GM18517 (cell line): ENCODE data around the gene ERFL.

Experiments
- ATAC-seq: cut with Tn5 transposase; IDR thresholded peaks from one replicate; pipeline ENCODE4 v1.9.1; 2021; ENCODE audit warnings: mild to moderate bottlenecking, moderate library complexity; ENCODE audit not compliant: unreplicated experiment

Gene ERFL

DNA sequence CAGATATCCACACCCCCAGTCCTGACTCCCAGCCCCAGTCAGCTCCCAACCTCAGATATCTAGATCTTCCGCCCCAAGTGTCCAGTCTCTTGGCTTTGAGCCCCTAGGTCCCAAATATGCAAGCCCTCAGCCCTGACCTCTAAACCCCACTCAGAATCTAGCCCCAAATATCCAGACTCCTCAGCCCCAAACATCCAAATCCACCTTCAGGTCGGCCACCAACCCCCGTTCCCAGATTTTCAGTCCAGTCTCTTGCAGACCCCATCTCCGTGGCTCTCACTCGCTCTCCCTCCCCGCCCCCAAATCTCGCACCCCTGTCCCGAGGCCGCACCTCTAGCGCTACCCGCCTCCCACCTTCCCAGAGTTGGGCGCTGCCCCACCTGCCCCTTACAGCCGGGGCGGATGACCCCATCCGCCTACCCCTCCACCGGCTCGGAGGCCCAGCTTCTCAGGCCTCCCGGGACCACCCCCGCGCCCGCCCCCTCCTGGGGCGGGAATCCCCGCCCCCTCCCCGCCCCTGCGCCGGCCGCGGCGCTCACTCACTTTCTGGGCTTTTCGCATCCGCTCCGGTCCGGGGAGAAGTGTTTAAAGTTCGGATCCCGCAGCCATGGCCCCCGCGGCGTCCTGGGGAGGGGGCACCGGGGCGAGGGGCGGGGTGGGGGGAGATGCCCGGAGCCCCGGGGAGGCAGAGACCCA is 604 bp downstream of the ERFL start:
- ATAC-seq = no peak

DNA sequence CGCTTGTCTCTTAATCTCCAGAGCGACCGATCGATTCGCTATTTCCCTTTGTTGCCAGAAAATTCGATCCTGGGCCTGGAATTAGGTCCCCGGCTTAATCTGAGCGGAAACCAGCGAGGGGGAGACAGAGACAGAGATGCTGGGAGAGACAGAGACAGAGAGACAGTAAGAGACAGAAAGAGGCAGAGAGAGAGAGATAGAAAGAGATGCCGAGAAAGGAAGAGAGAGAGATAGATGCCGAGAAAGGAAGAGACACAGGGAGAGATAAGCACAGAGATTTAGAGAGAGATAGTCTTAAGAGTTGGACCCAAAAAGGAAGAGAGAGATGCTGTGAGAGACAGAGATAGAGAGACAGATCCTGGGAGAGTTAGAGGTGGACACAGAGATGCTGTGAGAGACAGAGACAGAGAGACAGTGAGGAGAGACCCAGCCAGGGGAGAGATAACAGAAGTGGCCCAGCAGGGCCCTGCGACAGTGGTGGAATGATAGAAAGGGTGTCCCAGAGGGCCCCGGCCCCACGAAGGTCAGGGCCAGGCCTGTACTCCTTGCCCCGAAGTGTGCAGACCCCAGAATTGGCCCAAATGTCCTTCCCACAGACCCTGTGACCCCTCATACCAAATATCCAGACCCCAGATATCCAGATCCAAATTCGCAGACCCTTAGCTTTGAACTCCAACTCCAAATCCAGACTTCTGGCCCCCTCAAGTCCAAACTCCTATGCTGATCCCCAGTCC is 1.3 kb downstream of the ERFL start:
- no peak for ATAC-seq

DNA sequence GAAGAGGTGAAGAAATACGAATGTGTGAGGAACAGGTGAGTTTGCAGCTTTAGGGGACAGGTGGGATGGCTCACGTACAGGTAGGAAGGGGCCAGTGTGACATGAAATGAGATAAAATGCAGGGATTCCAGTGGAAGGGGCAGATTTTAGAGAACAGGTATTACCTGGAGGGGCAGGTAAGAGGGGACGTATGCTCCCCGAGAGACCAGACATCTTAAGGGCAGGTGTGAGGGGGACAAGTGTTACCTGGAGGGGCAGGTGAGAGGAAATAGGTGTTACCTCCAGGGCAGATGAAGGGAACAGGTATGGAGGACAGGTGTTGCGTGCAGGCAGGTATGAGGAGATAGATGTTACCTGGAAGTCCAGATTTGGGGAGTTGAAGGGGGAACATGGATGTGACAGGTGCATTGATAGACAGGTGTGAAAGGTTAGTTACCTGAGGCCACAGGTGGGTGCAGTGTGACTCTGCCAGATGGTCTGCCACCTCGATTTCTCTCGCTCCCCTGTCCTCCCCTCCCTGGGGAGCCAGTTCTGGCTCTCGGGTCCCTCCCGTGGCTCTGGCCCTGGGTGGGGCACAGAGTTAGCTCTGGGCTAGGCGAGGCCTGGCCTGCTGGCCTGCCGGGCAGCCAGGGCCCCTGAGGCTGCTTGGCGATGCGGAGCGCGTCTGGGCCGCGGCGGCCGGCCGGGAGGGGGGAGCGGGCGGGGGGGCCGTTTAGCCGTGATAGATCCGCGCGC is 2.1 kb downstream of the ERFL start:
- ATAC-seq = no peak

DNA sequence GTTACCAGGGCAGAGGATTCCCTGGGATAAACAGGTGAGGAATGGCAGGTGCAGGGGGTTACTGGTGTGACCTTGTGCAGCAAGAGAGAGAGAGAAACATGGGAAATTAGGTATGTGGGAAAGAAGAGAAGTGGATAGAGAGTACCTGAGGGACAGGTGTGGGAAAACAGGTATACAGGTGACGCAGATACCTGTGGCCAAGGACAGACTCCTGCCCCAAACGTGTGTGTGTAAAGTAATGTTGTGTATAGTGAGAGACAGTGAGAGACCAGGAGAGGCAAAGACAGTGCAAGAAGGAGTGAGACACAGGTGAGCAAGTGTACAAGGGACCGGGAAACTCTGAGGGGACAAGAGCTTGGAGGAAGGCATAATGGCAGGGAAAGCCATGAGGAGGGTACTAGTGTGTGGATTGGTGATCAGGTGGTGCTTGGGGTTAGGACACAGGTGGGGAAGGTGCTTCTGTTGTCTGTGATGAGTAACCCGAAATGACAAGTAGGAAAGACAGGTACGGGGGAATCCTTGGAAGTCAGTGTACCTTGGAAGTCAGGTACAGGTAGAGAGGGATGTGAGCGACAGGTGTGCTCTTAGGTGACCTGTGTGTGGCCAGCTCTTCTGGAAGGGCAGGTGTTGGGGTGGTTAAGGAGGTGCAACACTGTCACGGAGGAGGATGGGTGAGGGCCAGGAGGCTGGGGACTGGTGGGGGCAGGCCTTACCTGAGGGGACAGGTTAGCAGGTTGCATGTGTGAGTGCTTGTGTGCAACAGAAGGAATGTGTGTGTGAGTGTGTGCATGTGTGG is 2.8 kb downstream of the ERFL start:
- no peak for ATAC-seq

DNA sequence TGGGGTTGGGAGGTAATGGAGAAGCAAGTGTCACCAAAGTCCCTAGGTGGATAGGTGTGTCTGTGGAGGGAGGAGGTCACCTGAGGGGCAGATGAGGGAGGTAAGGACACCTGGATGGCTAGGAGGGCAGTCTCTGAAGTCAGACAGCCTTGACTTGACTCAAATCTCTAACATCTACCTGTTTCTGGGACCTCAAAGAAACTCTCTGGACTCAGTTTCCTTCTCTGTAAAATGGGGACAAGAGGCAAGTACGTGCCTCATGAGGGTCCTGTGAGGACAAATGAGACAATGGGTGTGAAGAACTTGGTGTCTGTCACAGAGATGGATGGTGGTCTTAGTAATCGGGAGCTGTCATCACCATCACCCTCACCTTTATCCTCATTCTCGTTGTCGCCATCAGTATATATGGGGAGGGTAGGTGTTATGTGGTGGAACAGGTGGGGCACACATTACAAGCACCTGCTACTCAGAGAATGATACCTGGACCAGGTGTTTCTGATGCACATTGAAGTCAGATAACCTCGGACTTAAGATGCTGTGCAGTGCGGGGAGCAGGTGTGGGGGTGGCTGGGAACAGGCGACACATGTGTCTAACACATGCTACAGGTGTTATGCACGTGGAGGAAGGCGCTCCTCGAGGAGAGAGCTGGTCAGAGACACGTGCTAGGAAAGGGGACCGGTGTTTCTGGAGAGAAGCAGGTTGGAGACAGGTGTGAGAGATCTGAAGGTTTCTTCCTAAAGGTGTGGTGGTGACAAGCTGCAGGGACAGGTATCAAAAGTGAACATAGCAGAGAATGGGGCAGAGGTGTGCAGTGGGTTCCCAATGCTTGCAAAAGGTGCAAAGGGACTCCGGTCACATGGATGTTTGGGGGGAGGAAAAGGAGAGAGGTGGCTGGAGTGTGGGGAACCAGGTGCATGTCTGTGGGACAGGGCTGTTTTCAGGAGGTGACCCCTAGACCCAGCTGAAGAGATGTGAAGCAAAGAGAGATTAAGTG is 3.8 kb downstream of the ERFL start:
- ATAC-seq = no peak

DNA sequence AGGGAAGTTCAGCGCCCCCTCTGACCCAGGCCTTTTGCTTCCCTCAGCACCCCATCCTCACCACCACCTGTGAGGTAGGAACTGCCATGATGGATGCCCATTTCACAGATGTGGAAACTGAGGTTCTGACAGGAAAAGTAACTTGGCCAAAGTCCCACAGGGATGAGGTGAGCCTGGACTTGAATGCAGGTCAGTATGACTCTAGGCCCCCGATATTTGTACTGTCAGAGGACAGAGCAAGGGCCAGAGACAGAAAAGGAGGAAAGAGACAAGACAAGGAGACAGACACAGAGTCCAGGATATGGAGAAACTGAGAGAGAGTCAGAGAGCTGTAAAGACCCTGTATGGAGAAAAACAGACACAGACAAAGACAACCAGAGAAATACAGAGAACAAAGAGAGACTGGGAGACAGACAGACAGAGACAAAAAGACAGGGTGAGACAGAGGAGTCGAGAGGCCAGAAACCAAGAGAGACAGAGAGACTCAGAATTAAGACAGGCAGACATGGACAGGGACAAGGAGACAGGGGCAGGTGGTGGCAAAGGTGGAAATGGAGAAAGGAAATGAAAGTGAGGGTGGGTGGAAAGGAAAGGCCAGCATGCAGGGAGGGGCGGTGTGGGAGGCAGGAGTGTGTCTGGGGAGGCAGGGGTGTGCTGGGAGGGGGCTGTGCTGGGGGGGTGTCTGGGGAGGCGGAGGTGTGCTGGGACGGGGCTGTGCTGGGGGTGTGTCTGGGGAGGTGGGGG is 5.0 kb downstream of the ERFL start:
- ATAC-seq = no peak

DNA sequence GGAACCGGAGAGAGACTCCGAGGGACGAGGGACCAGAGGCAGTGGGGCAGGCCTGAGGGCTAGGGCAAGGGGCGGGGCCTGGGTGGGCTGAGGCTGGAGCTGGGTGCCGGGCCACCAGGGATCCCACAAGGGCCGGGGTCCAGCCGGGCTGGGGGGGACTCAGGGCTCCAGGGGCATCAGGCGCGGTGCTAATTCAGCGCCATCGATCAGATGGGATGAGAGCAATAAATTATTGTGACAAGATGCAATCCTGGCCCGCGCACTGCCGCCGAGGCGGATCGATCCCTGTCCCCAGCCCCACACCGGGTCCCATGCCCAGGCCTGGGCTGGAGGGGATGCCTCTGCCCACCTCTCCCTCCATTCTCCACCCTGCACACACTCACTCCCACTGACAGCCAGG is 5.7 kb downstream of the ERFL start:
- no peak for ATAC-seq

DNA sequence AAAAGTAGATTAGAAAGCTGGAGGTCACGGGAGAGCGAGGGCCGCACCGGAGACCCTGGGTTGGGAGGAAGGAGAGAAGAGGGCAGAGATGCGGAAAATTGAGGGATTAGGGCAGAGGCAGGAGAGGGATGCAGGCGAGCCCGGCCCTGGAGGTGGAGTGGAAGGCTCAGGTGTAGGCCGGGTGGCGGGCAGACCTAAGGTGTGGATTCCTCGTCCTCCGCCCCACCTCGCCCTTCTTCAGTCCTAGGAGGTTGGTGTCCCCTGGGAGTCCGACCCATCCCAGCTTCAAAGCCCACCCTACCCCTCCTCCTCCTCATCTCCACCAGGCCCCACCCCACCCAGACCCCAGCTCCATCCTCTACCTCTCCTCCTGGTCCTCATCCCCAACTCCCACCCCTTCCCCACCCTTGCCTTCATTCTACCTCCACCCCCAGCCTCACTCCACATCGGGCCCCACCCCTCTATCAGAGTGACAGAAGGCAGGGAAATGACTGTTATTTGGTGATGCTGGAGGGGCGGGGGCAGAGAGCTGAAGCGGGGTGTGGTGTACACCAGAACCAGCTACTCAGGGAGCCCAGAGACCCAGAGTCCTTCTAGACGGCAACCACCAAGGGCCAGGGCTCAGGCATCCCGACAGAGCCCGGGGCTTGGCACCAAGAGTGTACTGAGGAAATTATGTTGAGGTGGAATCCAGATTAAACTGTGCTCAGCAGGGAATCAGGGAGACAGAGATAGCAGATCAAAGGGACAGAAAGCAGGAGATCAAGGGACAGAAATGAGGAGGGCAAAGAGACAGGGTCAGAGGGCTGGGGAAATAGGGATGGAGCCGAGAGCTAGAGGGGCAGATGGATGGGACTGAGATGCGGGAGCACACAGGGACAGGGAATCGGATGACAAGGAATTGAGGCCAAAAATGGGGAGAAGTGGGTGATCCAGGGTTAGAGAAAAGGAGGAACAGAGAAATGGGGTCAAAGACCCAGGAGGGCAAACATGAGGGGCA is 6.4 kb downstream of the ERFL start:
- no peak for ATAC-seq

DNA sequence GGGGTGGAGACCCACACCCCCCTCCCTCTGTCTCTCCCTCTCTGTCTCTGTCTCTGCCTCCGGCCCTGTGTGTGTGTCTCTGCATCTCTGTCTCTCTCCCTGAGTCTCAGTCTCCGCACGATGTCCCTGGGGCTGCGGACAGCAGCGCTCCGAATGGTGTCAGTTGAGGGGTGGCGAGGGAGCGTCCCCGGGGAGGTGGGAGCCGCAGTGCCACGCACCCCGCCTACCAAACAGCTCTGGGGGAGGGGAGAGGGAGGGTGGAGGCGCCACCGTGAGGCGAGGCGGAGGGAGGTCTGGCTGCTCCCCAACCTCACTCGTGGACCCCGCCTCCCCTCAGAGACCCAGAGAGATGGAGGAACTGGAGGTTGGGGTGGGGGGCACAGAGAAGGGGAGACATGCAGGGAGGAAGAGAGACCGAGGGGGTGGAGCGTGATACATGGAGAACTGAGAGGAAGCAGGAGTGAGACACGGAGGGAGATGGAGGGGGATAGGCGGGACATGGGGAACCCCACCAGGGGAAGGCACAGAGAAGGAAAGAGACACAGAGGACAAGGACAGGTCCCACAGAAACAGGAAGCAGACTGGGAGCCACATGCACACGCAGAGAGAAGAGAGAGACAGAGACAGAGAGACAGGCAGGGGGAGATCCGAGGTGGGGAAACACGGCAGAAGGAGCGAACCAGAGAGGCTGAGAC is 7.2 kb downstream of the ERFL start:
- ATAC-seq = no peak

DNA sequence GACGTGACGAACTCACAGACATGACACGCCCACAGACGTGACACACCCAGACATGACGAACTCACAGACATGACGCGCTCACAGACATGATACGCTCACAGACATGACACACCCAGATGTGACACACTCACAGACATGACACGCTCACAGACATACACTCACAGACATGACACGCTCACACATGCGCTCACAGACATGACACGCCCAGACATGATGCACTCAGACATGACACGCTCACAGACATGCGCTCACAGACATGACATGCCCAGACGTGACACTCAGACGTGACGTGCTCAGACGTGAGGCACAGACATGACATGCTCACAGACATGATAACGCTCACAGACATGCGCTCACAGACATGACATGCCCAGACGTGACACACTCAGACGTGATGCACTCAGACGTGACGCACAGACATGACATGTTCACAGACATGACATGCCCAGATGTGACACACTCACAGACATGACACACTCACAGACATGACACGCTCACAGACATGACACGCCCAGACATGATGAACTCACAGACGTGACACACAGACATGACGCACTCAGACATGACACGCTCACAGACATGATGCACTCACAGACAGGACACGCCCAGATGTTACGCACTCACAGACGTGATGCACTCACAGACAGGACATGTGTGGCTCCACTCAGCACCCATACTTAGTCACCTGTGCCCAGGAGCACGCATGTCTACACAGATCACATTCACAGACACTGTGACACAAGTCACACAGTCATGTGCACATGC is 8.1 kb downstream of the ERFL start:
- ATAC-seq = no peak

DNA sequence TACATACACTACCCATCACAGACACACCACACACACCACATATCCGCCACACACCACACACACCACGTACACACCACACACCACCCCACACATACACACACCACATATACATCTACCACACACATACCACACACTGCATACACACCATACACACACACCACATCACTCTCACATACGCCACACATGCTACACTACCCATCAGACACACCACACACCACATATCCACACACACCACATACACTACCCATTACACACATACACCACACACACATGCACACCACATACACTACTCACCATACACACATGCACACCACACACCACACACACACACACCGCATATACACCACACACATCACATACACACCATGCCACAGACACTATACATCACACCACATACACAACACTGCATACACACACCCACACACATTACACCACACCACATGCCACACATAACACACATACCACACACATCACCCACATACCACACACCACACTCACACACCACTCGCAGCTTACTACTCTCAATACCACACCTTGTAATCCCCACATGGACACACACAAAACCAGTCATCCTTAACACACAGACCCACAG is 9.5 kb downstream of the ERFL start:
- ATAC-seq = no peak

DNA sequence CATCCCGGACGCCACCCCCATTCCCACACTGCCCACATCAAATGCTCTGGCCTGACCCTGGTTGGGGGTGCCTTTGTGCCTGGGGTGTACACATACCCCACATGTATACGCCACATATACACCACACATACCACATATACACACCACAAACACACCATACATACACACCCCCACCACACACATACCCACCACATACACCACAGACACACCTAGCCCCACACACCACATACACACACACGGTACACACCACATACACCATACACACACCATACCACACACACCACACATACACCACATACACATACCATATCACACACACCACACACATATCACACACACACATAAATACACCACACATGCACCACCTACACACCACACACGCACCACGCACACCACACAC is 10.2 kb downstream of the ERFL start:
- ATAC-seq = no peak

DNA sequence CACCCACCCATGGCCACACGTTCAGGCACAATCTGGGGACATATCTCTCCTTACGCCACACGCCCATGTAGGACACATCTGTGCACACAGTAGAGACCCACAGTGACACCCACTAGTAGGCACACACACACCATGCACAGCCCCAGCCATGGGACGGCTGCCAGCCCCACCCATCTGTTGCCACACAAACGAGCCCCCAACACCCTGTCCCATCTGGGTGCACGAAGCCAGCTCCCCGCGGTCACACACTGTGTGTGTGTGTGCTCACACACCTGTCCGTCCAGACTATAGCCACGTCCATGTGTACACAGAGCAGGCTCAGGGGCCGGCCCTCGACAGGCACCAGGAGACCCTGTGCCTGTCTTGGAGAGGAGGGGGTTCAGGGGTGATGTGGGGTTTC is 10.6 kb downstream of the ERFL start:
- no peak for ATAC-seq

DNA sequence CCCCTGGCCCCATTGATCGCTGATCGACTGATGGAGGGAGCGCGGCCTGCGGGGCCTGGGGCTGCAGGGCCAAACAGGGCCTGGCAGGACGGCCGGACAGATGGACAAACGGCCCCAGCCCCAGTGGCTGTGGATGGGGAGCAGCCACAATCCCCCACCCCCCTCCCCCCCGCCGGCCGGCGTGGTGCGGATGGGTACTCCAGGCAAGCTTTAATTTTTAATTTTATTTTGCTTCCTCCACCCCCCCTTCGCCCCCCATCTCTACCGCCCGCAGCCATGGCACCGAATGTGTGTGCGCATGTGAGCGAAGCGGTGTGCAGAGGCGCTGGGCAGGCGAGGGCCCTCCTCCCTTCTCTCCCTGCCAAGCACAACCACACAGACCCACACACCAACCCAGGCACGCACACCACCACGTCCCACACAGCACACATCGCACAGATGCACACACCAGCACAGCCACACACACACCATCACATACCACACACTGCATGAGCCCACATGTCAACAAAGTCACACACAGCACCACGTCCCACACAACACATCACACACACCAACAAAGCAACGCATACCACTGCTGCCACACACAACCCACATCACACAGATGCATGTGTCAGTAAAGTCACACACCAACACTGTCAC is 12.4 kb downstream of the ERFL start:
- no peak for ATAC-seq

DNA sequence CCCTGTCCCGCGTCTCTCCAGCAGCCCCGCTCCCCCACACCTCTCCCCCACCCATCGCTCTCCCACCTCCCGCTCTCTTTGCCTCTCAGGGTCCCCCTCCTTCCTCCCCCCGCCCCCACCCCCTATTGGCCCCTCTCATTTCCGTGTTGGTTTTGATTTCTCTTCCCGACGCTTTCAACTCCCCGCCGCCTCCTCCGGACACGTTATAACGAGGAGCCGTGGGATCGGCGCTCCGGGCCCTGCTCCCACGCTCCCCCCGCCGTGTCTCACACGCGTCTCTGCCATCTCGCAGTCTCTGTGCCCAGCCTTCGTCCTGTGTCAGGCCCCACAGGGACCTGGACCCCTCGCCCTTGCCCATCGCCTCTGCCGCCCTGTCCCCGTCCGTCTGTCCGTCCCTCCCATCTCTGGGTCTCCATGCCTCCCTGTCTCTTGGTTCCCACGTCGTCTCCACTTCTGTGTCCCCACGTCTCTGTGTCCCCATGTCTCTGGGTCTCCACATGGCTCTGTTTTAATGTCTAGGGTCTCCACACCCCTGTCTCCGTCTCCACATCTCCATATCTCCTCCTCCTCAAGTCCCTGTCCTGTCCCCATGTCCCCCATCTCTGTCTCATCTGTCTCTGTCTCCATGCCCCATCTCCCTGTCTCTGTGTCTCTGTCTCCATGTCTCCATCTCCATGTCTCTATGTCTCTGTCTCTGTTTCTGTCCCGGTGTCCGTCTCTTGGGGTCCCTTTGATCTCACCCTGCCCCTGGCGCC is 13.1 kb downstream of the ERFL start:
- no peak for ATAC-seq
